Stimulated activated naive CD8-positive, alpha-beta T cell treated with anti-CD3 and anti-CD28 coated beads, Interleukin-15, Interleukin-2, amounts not matched to agents 100 U/mL and 50 U/mL, for 24 hours (primary cell): ENCODE measurements around the gene ACTR6.

Source experiments
- ATAC-seq: fragments of 150-1000 bp; cut with Tn5 transposase; one replicate; pipeline ENCODE4 v1.10.0; 2021
- DNase-seq: peaks from one replicate; pipeline ENCODE4 v3.0.0; 2021

The ACTR6 gene

DNA sequence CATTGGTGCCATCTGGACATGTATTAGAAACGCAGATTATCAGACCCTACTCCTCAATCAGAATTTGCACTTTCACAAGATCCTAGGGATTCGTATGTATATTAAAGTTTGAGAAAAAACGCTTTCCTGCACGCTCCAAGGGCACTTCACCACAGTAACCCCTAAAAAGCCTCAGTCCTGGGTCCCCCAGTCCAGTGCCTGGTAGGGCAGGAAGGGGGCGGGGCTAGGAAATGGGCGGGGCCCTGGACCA, 65.9 kb downstream of the ACTR6 start:
- DNase-seq (peak; percentile 97), ATAC-seq (peak; percentile 93)

DNA sequence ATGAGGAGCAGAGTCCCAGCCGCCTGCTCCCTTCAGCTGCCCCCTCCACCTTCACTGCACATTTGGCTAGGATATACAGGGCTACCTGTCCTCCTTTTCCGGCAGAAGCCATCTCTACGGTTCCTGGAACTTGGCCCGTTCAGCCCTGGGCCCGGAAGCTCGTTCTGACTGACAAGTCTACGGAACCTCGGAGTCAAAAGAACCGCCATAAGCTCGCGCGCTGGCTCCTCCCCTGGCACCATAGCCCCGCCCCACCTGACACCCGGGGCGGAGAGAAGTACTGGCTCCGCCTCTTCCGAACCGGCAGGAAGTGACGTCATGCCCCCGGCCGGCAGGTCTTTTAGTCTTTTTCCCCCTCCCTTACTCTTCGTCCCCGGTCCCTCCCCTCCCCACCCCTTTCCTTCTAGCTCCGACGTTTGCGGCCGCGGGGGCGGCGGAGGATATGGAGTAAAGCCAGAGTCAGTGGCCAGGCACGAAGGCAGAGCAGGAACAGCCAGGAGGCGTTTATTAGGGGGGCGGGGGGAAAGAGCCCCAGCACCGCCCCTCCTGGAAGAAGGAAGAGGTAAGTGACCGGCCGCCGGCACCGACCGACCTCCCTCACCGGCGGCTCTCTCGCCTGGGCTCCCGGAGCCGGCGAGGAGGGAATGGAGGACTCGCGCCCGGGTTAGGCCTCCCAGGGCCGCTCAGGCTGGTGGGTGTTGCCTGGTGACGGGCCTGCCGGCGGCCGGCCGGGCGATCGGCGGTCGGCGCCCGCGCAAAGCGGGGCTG, 66.4 kb downstream of the ACTR6 start, which contains the start of the genes DEPDC4 and SCYL2:
DEPDC4 (minus strand) TSS at position 245 of the 768 bp plus-strand sequence; CDS start at position 242, 3 bp downstream.
SCYL2 (plus strand) TSS at position 343 of the 768 bp plus-strand sequence. CDS start 15,794 bp downstream, outside the sequence.
- DNase-seq = peak; percentile 93
- peak; percentile 93 for ATAC-seq

DNA sequence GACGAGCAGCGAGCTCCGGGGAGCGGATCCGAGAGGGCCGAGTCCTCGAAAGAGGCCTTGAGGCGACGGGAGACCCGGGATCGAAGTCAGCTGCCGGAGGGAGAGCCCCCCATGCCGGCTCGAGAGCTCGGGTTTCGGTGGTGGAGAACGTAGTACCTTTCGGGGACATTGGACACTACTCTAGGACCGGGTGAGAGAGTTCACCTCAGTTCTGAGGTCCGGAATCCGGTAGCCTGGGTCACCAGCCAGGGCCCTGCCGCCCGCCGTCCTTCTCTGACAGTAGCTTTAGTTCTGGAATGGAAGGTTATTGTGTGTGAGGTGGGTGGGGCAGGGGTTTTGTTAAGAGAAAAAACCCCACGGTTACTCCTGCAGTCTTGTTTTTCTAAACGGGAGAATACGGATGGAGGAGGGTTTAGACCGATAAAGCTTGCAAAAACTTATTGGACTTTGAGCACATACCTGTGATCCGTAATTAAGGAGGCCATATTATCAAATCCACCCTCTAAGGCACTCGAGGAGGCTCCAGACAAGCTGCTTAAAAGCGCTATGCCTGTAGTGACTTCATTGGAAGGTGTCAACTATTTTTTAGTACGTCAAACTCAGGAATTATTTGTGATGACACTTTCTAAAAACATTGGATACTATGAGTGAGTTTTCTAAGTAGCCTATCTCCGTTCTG, 67.1 kb downstream of the ACTR6 start:
- DNase-seq = peak; percentile 32
- no peak for ATAC-seq

DNA sequence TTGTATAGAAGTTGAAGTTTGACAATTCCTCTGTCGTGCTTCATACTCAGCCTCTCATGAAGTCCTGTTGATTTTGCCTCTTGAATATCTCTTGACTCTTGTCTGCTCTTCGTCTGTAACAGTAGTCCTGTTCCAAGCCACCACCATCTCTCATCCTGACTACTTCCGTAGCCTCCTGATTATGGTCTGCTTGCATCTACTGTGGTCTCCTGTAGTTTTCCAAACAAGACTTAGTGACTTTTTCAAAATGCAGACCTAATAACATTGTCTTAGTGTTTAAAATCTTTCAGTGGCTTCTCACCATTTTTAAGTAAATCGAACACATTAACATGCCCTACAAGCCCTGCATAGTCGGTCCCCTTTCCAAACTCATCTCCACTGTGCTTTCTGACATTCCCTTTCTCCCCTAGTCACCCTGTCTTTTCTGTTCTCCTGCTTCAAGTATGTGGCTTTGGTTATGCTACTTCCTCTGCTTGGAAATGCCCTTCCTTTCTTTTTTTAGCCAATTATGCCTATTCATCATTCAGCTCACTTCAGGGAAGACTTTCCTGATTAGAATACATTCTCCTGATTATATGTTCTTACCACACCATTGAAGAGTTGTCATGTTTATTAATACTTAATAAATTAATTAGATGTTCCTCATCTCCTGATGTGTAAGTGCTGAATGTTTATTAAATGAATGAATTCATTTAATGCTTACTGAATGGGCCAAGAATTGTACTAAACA, 68.4 kb downstream of the ACTR6 start:
- ATAC-seq = no peak
- DNase-seq = no peak

DNA sequence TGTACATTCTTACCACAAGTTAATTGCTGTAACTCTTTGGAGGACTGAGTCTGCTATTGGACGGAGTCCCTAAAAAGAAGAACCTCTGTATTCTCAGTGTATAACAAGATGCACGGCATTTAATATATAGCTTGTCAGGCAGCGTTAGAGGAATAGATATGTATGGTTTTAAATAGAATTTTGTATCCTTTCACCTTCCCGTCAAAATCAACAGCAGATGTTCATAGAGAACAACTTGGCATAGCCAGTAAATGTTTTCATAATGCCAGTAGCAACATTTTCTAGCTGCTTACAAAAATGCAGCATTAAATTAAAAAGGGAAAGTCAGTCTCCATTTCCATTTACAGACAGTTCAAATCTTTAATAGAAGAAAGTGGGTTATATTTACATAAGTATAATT, 73.2 kb downstream of the ACTR6 start:
- DNase-seq (no peak), ATAC-seq (no peak)
